Vagina (tissue), 2 donors: ENCODE measurements around the gene CARD11.

ENCODE experiments used
- CTCF ChIP-seq, 3 experiments: fragments of 450-650 bp in 2 of 3; fragments of 200-600 bp in 1 of 3; sonication (generic) in 1 of 3; IDR thresholded peaks; one replicate each; pipeline ENCODE4 v1.5.1; 2017 to 2019; ENCODE audit warnings: antibody characterized with exemption in 3 of 3, mild to moderate bottlenecking in 2 of 3, moderate library complexity in 2 of 3
- POLR2A ChIP-seq, 2 donors: fragments of 450-650 bp; IDR thresholded peaks; one replicate each; pipeline ENCODE4 v1.6.1; 2017; ENCODE audit warnings: antibody characterized with exemption in 2 of 2, mild to moderate bottlenecking in 2 of 2, moderate library complexity in 2 of 2
- POLR2AphosphoS5 ChIP-seq, 2 donors: sonication (generic); formaldehyde crosslinking; IDR thresholded peaks; one replicate each; pipeline ENCODE4 v1.9.0; 2017; ENCODE audit warnings: antibody characterized with exemption in 2 of 2, mild to moderate bottlenecking in 2 of 2, low read depth in 1 of 2; ENCODE audit not compliant: insufficient read depth in 1 of 2

- no peak for TF ChIP-seq POLR2A (IDR thresholded peaks at IDR 0.05)
- no peak for TF ChIP-seq CTCF (IDR thresholded peaks at IDR 0.05)
- TF ChIP-seq POLR2AphosphoS5 (IDR thresholded peaks at IDR 0.05; ENCODE audit: insufficient read depth in 1 of 2, low read depth in 1 of 2) = no peak
Measured at GRCh38 chr7:3019801-3020200, 23.9 kb downstream of the CARD11 start.
